ENCODE data around the gene TOE1.

TOE1 gene

DNA sequence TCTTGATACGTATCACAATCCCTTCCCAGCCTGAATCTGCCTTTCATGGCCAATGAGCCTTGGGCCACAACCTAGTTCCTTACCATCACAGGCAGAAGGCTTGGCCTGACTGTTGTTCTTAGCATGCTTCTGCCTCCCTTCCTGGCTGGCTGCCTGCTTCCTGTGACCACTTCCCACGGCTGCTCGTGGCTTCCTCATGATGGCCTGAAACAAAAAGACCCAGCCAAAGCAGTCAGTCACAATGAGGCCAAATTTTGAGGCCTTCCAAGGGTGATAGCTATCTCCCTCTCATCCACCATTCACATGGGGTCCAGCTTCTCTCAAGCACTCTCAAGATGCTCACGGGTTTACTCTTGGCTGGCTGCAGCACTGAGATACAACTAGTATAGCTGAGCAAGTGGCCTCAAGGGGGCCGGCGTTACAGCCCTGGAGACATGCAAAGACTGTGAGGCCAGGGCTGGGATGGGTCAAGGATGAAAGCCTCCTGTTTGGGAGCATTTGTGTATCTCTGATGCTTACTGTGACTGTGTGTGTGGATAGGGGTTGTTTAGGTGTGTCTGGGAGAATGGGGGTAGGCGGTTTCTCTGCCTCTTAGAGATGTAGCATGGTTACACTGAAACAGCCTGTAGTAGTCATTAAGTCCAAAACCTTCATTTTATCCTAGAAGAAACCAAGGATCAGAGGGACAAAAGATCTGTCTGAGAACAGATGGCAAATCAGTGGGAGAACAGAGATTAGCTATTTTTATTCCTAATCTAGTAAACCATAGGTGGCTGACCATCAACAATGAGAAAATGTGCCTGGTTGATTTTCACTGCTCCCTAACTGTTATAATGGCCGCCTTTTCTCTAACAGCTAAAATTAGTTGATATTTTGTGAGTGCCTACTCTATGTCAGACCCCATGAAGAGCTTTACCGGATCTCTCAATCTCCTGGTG, 5.4 kb upstream of the TOE1 start:
- no peaks in the 10 kb centered on the region for H3K9me3 Mint-ChIP-seq
- H3K4me1 Mint-ChIP-seq (ENCODE audit: low read depth), result peaks cover 31% of the 10 kb centered on the region
- no peak overlapping the region for H3K4me3 Mint-ChIP-seq
- intact Hi-C loops (cut with micrococcal nuclease), result no loop called here
- H3K27me3 Mint-ChIP-seq, result no peaks in the 10 kb centered on the region
- peaks cover 53% of the 10 kb centered on the region for H3K36me3 Mint-ChIP-seq (ENCODE audit: low read depth)
- no peak overlapping the region for H3K27ac Mint-ChIP-seq

DNA sequence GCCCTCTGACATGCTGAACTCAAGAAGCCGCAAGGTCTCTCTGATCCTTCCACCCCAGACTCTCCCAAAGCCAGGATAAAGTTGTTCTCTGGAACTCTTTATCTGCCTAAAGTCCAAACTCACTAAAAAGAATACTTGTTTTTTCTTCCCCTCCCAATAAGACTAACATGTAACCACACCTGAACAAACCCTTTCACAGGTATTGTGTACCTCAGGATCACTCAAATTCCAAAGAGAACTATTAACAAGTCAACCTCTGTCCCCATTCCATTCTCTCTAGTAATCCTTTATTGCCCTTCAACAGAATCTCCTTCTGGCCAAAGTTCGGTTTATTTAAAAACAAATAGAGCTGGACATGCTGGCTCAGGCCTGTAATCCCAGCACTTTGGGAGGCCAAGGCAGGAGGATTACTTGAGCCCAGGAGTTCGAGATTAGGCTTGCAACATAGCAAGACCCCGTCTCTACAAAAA, 4.1 kb upstream of the TOE1 start:
- Mint-ChIP-seq H3K9me3 (no peaks in the 10 kb centered on the region), H3K36me3 (ENCODE audit: low read depth) (peaks cover 51% of the 10 kb centered on the region), H3K27ac (peak overlapping the region; percentile 19), H3K27me3 (no peaks in the 10 kb centered on the region), H3K4me1 (ENCODE audit: low read depth) (peaks cover 38% of the 10 kb centered on the region), H3K4me3 (no peak overlapping the region)
- intact Hi-C loops (cut with micrococcal nuclease), result no loop called here

DNA sequence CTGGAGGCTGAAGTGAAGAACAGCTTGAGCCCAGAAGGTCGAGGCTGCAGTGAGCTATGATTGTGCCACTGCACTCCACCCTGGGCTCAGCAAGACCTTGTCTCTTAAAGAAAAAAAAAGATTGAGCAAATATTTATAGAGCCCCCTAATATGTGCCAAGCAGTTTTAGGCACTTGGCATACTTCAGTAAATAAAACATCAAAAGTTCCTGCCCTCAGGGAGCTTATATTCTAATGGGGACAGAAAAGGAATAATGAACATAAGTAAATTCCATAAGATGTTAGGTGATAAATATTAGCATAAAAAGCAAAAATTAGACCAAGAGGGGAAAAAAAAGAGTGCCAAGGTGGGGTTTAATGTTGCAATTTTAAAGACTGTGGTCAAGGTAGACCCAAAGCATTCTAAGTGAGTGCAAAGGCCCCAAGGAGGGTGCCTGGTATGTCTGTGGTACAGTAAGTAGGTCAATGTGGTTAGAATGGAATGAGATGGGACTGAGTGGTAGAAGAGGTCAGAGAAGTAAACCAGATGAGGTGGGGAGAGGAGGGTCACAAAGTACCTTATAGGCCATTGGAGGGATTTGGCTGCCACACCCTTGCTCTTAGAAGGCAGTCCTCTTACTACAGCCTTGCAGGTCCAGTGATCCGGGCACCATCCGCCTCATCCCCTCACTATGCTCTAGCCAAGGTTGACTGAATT, 2.2 kb upstream of the TOE1 start:
- Mint-ChIP-seq H3K36me3 (ENCODE audit: low read depth) (peaks cover 49% of the 10 kb centered on the region), H3K27ac (no peak overlapping the region), H3K9me3 (no peaks in the 10 kb centered on the region), H3K4me1 (ENCODE audit: low read depth) (peaks cover 53% of the 10 kb centered on the region), H3K4me3 (no peak overlapping the region), H3K27me3 (no peaks in the 10 kb centered on the region)
- intact Hi-C loops (cut with micrococcal nuclease), result loop anchor here (2.0 kb wide), 1 partner anchor 325 kb away; the partner anchor contains the start of gene UROD

DNA sequence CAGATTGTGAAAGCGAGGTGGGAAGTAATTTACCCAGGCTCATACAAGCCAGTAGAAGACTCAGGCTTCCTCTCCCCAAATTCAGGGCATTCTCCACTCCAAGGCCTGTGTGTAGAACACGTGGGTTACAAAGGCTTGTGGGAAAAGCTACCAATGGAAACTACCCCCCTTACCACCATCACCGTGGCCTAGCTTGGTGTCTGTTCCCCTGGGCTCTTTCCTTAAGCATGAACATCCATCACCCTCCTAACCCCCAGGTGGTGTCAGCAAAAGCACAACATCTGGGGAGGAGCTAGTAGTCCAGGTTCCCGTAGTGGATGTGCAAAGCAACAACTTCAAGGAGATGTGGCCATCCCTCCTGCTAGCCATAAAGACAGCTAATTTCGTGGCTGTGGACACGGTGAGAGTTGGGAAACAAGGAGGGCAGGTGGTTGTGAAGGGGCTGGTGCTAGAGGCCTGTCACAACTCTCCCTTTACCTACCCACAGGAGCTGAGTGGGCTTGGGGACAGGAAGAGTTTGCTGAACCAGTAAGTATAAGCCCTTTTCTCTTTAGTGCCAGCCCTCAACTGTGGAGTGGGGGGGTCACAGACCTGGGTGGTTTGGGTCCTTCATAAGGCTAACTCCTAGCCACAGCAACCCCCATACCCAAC, 971 bp downstream of the TOE1 start:
- H3K27me3 Mint-ChIP-seq, result no peaks in the 10 kb centered on the region
- peak overlapping the region; percentile 95 for H3K27ac Mint-ChIP-seq
- H3K4me3 Mint-ChIP-seq, result peak overlapping the region; percentile 89
- H3K4me1 Mint-ChIP-seq (ENCODE audit: low read depth), result peaks cover 43% of the 10 kb centered on the region
- H3K9me3 Mint-ChIP-seq, result no peaks in the 10 kb centered on the region
- peaks cover 71% of the 10 kb centered on the region for H3K36me3 Mint-ChIP-seq (ENCODE audit: low read depth)
- intact Hi-C loops (cut with micrococcal nuclease), result loop anchor here (1.0 to 5.0 kb wide), 2 partner anchors 38 to 161 kb away; partner anchors contain the start of genes CCDC163 and MMACHC

DNA sequence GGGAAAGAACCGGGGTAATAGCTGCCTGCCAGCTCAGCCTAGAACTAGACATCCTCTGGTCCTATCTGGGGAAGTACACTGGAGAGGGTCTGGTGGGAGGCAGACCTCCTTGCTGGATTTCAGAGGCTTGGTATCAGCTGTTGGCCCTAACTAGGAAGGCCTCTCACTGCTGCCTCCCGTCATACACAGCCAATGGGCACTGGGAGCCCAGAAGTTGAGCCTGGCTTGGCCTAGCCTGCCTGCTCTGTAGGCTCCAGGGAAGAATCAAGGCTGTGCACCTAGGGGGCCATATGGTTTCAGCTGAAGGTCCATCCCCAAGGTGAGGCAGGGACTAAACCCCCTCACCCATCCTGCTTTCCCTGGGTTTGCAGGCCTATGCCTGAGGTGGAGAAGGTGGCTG, 4.5 kb downstream of the TOE1 start:
- Mint-ChIP-seq H3K4me3 (no peak overlapping the region), H3K27me3 (no peaks in the 10 kb centered on the region), H3K4me1 (ENCODE audit: low read depth) (peaks cover 23% of the 10 kb centered on the region), H3K27ac (no peak overlapping the region), H3K9me3 (no peaks in the 10 kb centered on the region), H3K36me3 (ENCODE audit: low read depth) (peaks cover 71% of the 10 kb centered on the region)
- intact Hi-C loops (cut with micrococcal nuclease), result loop anchor here (5.0 kb wide), 1 partner anchor 158 kb away; the partner anchor contains the start of genes CCDC163 and MMACHC

DNA sequence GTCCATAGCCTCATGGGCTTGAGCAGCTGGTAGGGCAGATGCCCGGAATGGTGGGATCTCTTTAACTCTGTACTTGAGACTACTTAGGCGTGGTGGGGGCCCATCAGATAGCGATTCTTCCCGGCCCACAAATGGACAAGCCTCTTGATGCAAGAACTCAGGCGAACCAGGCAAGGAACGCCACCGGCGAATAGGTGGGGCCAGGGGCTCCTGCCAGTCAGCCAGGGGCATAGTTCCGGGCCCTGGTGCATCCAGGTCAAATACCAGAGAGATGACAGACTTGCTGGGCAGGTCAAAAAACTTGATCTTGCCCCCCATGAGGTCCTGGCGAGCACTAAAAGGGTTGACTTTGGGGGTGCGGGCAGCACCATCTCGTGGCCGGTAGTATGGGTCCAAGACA, 5.0 kb downstream of the TOE1 start:
- Mint-ChIP-seq H3K27ac (no peak overlapping the region), H3K9me3 (no peaks in the 10 kb centered on the region), H3K4me3 (no peak overlapping the region), H3K36me3 (ENCODE audit: low read depth) (peaks cover 65% of the 10 kb centered on the region), H3K4me1 (ENCODE audit: low read depth) (peaks cover 20% of the 10 kb centered on the region), H3K27me3 (no peaks in the 10 kb centered on the region)
- intact Hi-C loops (cut with micrococcal nuclease), result no loop called here

DNA sequence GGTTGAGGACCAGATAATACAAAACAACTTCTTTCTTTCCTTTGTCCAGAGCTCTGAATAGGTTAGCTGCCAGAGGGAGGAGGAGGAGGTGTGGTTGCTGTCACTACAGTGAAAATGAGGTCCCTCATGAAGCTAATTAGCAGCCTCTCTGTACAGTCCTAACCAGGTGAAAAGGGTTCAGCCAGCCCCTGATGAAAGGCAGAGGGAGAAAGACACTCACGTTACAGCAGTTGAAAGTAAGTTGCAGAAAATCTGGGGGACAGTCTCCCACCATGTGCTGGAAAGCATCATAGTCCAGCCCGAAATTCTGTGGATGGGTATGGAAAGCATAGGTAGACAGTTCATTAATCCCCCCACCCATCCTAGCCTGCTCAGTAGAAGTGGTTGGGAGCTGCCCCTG, 6.5 kb downstream of the TOE1 start:
- H3K4me3 Mint-ChIP-seq, result no peak overlapping the region
- H3K36me3 Mint-ChIP-seq (ENCODE audit: low read depth), result peaks cover 57% of the 10 kb centered on the region
- peaks cover 10% of the 10 kb centered on the region for H3K4me1 Mint-ChIP-seq (ENCODE audit: low read depth)
- H3K27me3 Mint-ChIP-seq, result no peaks in the 10 kb centered on the region
- H3K9me3 Mint-ChIP-seq, result no peaks in the 10 kb centered on the region
- intact Hi-C loops (cut with micrococcal nuclease), result no loop called here
- H3K27ac Mint-ChIP-seq, result no peak overlapping the region

DNA sequence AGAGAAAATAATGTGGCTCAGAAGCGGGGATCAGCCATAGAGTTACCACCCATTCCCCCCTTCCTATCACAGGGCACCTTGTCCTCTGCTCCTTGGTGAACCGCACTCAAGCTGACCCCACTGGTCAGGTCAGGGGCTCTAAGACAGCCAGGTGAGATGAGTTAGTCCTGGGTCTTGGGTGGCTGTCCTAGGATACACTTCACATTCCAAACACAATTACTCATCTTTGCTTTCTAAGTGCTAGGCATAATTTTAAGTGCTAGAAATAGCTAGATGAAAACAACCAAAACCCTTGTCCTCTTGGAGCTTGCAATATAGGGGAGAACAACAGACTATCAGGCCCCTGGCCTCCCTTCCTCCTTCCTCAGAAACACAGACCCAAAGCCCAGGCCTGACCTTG, 8.1 kb downstream of the TOE1 start:
- Mint-ChIP-seq H3K9me3 (no peaks in the 10 kb centered on the region), H3K4me1 (ENCODE audit: low read depth) (no peaks in the 10 kb centered on the region), H3K27ac (no peak overlapping the region), H3K36me3 (ENCODE audit: low read depth) (peaks cover 42% of the 10 kb centered on the region), H3K4me3 (no peak overlapping the region), H3K27me3 (no peaks in the 10 kb centered on the region)
- intact Hi-C loops (cut with micrococcal nuclease), result no loop called here

DNA sequence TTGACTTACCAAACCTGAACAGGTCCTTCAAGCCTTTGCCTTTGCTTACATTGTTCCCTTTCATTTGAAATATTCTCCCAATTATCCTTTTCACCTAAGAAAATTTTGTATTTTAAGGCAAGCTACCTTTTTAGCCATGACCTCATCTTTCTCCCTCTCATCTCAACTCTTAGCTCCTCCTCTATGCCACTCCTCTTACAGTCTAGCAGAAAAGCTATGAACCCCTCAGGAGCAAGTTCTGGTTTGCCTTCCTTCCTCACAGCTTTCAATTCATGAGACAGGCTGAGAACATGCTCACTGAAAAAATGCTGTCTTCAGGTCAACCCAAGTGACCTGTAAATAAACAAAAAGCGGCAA, 8.6 kb downstream of the TOE1 start:
- Mint-ChIP-seq H3K27ac (no peak overlapping the region), H3K36me3 (ENCODE audit: low read depth) (peaks cover 36% of the 10 kb centered on the region), H3K27me3 (no peaks in the 10 kb centered on the region), H3K4me1 (ENCODE audit: low read depth) (peaks cover 2% of the 10 kb centered on the region), H3K9me3 (no peaks in the 10 kb centered on the region), H3K4me3 (no peak overlapping the region)
- intact Hi-C loops (cut with micrococcal nuclease), result no loop called here

DNA sequence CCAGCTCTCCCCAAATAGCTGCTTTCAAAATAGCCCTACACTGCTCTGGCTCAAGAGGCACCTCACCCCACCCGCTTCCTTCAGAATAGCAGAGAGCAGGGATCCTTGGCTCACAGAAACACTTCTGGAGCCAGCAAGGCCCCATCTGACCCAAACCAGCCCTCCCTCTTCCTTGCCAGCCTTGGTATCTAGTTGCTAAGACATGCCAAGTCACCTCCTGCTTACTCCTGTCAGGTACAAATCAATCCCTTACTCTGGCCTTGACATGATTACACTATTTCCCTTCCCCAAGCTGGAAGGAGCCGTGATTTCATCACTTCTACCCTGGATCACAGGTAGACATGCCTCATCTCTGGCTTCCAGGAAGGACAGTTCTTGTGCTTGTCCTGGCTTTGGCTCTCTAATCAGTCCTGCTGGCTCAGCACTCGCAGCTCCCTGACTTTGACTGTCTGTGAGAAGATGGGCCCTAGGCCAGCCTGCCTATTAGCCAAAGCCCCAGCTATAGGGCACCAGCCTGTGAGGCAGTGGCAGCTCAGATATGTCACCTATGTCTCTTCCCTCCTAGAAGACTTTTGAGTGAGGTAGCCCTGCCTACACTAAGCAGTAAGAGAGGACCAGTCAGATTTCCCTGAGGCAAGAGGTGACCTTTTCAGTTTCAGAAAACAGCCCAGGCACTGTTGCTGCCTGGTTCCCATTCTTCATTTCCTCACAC, 9.2 kb downstream of the TOE1 start:
- H3K9me3 Mint-ChIP-seq, result no peaks in the 10 kb centered on the region
- H3K4me1 Mint-ChIP-seq (ENCODE audit: low read depth), result peaks cover 5% of the 10 kb centered on the region
- peaks cover 31% of the 10 kb centered on the region for H3K36me3 Mint-ChIP-seq (ENCODE audit: low read depth)
- H3K27ac Mint-ChIP-seq, result no peak overlapping the region
- intact Hi-C loops (cut with micrococcal nuclease), result no loop called here
- no peak overlapping the region for H3K4me3 Mint-ChIP-seq
- H3K27me3 Mint-ChIP-seq, result no peaks in the 10 kb centered on the region

DNA sequence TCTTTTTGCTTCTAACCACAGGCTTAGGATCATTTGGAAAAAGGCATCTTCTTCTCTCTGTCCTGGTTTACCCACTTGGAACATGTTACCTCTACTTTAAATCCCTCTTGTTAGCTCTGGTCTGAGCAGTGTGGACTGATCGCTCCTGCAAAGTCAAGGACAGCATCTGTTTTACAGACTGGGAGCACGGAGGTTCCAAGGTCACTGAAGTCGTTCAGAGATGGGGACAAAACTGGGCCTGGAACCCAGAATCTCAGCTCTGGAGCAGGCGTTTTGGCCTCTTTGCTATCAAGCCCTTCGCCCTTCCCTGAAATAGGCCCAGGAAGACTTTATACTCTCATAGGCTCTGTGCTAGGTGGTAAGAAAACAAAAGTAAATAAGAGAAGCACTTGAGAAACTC, 11.5 kb downstream of the TOE1 start:
- Mint-ChIP-seq H3K27ac (no peak overlapping the region), H3K4me1 (ENCODE audit: low read depth) (peaks cover 5% of the 10 kb centered on the region), H3K9me3 (no peaks in the 10 kb centered on the region), H3K27me3 (no peaks in the 10 kb centered on the region), H3K4me3 (no peak overlapping the region), H3K36me3 (ENCODE audit: low read depth) (peaks cover 7% of the 10 kb centered on the region)
- intact Hi-C loops (cut with micrococcal nuclease), result no loop called here

DNA sequence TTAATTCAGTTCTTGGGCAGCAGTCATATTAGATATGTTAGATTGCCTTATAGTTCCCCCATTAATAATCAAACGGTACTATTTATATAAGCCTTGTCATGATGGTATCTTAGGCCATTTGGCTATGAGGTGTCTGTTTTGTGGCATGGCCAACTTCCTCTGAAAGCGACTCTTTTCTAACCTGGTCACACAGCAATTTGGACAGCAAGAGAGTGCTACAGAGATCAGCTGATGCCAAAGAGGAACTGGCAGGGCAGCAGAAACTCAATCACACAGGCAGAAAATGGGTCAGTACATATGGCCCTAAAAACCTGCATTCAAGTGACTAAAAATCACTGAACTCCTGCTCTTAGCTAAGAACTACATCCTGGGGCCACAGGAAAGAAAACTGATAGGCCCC, 13.7 kb downstream of the TOE1 start:
- H3K36me3 Mint-ChIP-seq (ENCODE audit: low read depth), result no peaks in the 10 kb centered on the region
- H3K27ac Mint-ChIP-seq, result no peak overlapping the region
- peaks cover 5% of the 10 kb centered on the region for H3K4me1 Mint-ChIP-seq (ENCODE audit: low read depth)
- no peaks in the 10 kb centered on the region for H3K9me3 Mint-ChIP-seq
- H3K27me3 Mint-ChIP-seq, result no peaks in the 10 kb centered on the region
- intact Hi-C loops (cut with micrococcal nuclease), result no loop called here
- H3K4me3 Mint-ChIP-seq, result no peak overlapping the region

DNA sequence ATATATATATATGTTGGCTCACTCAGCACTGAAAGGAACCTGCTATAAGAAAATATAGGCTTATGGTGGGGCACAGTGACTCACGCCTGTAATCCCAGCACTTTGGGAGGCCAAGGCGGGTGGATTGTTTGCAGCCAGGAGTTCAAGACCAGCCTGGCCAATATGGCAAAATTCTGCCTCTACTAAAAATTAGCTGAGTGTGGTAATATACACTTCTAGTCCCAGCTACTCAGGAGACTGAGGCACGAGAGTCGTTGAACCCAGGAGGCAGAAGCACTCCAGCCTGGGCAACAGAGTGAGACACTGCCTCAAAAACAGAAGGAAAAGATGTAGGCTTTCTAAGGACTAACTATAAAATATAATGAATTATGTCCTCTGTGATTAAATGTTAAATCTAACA, 14.9 kb downstream of the TOE1 start:
- H3K4me3 Mint-ChIP-seq, result no peak overlapping the region
- no peaks in the 10 kb centered on the region for H3K9me3 Mint-ChIP-seq
- peaks cover 5% of the 10 kb centered on the region for H3K4me1 Mint-ChIP-seq (ENCODE audit: low read depth)
- intact Hi-C loops (cut with micrococcal nuclease), result no loop called here
- no peak overlapping the region for H3K27ac Mint-ChIP-seq
- H3K27me3 Mint-ChIP-seq, result no peaks in the 10 kb centered on the region
- no peaks in the 10 kb centered on the region for H3K36me3 Mint-ChIP-seq (ENCODE audit: low read depth)

Measured in dendritic cell treated with granulocyte-macrophage colony-stimulating factor and Interleukin-4, amounts not matched to agents 40 ng/mL and 50 ng/mL, for 4 days (primary cell).